ENCODE results near the gene FRMPD4.

Gene FRMPD4

GRCh38 chrX:12223650-12224049, 85.4 kb downstream of the FRMPD4 start:
- DNase-seq: no peak

- DNase-seq: no peak
Observed at GRCh38 chrX:12225107-12225506, 86.8 kb downstream of the FRMPD4 start.

DNA sequence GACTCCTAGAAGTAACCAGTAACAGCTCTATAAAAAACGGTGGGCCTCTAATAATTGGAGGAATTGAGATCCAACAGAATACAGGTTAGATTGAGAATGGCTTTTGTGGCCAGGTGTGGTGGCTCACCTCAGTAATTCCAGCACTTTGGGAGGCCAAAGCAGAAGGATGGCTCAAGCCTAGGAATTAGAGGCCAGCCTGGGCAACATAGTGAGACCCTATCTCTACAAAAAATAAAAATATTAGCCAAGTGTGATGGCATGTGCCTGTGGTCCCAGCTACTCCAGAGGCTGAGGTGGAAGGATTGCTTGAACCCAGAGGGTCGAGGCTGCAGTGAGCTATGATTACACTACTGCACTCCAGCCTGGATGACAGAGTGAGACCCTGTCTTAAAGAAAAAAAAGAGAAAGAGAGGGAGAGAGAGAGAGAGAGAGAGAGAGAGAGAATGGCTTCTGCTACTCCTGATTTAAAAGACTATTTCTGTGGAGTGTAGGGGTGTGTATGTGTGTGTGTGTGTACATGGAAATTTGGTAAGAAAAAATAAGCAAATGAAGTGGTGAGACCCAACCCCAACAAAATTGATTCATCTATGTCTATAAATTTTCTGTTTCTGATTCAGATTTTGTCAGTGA, 89.3 kb downstream of the FRMPD4 start:
- no peak for DNase-seq

GRCh38 chrX:12228862-12229261, 90.6 kb downstream of the FRMPD4 start:
- no peak for DNase-seq

GRCh38 chrX:12229986-12230385, 91.7 kb downstream of the FRMPD4 start:
- DNase-seq: no peak

- DNase-seq: no peak
Observed at GRCh38 chrX:12234534-12235329, 96.5 kb downstream of the FRMPD4 start.

DNA sequence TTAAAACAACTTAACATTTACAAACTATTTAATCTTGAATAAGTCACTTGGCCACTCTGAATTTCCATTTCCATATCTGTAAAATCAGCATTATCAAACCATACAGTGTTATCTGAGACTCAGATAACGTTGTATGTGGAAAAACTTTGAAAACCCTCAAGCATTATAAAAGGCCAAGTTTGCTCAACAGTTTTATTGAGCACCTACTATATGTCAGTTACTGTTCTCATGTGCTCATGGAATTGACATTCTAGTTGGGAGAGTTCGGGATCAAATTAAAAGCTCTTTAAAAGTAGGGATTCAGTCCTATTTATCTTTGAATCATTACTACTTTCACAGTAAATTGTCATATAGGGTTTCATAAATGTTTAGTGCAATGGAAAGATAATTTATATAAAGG, 97.9 kb downstream of the FRMPD4 start:
- no peak for DNase-seq

GRCh38 chrX:12237131-12237530, 98.9 kb downstream of the FRMPD4 start:
- no peak for DNase-seq

DNA sequence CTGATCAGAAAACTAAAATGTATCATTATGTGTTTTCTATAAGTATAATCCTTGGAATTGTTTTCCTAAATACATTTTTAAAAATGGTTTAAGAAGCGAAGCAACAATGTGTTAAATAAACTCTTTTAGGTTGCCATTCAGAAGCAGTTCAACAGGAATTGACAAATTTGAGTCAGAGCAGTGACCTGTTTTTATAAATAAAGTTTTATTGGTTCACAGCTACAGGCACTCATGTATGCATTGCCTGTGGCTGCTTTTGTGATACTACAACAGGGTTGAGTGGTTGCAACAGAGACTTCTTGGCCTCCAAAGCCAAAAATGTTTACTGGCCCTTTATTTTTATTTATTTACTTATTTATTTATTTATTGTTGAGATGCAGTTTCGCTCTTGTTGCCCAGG, 99.5 kb downstream of the FRMPD4 start:
- no peak for DNase-seq

DNA sequence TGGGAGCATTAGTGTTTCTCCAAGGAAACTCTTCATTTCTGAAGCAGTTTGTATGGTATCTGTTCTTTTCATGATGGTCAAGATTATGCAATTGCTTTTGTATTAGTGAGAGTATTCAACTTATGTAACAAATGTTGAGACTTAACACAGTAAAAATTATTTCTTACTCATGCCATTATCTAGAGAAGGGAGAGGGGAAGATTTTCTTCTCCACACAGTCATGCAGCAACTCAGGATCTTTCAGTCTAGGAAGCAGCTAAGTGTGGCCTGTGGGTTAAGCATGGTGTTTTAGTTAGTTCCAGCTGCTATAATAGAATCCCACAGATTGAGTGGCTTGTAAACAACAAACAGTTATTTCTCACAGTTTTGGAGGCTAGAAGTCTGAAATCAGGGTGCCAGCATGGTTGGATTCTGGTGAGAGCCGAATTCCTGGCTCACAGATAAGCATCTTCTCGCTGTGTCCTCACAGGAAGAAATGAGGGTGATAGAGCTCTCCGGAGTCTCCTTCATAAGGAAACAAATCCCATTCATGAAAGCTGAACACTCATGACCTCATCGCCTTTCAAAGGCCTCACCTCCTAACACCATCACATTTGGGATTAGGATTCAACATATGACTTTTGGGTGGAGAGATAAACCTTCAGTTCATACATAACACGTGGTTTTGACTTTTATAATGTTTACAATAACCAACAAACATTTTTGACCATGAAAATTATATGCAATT, 101.2 kb downstream of the FRMPD4 start:
- no peak for DNase-seq

DNA sequence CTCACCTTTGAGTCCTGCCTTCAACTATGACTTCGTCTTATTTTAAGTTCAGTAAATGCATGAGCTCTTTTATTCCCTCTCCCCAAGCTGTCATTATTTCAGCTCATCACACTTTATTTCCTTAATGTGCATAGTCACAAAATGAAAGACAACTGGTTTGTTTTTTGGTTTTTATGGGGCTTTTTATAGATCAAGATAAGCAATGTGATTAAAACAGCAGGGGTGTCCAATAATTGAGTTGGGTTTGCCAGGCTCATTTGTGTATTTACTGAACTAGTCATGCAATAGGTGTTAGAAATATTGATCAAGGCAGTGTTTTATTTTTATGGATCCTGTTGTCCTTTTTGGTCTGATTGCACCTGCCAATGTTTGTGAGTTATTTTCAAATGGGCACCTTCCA, 102.2 kb downstream of the FRMPD4 start:
- DNase-seq: no peak

DNA sequence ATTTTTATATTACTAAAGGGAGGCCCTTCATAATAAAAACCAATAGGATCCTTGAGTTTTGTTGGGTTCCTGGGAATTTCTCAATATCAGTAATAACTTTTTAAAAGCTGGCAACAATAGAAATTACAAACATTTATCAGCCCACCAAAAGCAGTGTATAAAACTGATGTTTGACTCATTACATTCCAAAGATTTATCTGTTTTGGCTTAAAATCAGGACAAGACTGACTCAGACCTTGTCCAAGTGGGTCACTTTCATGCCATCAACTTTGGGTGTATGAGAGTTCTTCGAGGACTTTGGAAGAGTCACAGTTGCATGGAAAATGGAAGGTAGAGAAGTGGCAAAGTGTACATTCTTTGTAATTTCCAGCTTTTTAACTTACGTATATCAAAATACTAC, 102.8 kb downstream of the FRMPD4 start:
- no peak for DNase-seq

DNA sequence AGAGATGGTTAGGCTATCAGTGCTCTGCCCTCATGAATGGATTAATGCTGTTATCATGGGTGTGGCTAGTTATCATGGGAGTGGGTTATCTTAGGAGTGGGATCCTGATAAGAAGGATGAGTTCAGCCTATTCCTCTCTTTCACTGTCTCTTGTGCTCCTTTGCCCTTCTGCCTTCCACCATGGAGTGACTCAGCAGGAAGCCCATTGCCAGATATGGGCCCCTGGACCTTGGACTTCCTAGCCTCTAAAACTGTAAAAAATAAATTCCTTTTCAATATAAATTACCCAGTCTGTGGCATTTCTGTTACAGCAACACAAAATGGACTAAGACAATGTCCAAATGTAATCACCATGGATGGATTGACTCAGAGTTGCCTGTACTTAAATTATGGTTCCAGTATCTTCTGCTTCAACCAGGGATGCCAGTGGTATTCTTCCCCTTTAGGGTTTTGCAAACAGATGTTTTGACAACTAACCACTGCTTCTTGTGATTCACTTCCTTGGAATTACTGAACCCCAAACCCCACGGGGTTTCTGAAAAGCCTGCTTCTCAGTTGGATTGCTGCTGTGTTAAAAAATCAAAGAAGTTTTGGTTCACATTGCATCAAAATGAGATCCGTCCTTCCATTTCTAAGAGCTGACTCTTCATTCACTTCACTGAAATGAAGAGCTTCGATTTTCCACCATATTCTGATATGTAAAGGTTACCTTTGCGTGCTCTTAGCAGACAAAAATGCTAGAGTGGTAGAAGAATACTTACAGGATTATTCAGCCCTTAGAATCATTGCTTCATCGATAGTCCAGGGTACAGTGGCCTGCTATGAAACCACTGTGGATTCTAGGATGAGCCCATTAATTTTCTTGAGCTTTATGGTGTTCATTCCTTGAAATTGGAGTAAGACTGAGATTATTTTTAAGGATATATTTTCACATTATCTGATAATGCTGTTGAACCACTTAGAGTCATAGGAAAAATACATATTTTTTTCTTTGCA, 107.7 kb downstream of the FRMPD4 start:
- no peak for DNase-seq

DNA sequence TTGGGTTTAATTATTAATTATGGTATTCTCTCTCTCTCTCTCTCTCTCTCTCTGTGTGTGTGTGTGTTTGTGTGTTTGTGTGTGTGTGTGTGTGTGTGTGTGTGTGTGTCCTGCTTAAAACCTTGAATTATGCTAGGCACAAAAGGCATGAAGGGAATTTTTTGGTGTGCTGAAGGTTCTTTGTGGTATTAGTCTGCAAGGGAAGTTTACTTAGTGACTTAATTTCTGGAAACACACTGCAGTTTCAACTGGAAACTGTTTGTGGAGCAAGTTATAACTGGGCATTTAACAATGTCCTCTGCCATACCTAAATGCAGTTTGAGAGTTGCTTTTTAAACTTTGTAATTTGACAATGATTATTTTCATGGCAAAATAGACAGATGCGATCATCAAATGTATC, 111.7 kb downstream of the FRMPD4 start:
- DNase-seq: no peak

GRCh38 chrX:12263211-12263610, 124.9 kb downstream of the FRMPD4 start:
- no peak for DNase-seq

DNA sequence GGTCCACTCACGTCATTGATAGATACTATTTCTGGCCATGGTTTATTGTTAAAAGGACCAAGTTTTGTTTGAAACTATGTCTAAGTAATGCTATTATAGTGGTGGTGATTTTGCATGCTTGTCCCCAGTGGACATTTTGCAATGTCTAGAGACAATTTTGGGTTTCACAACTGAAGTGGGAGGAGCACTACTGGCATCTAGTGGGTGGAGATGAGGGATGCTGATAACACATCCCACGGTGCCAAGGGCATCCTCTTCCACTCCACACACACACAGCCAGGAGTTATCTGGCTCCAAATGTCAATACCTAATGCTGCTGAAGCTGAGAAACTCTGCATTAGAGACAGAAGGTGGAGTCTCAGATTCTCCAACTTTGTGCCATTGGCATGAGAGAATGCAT, 131.2 kb downstream of the FRMPD4 start:
- DNase-seq: no peak

GRCh38 chrX:12278151-12278550, 139.9 kb downstream of the FRMPD4 start:
- no peak for DNase-seq

DNA sequence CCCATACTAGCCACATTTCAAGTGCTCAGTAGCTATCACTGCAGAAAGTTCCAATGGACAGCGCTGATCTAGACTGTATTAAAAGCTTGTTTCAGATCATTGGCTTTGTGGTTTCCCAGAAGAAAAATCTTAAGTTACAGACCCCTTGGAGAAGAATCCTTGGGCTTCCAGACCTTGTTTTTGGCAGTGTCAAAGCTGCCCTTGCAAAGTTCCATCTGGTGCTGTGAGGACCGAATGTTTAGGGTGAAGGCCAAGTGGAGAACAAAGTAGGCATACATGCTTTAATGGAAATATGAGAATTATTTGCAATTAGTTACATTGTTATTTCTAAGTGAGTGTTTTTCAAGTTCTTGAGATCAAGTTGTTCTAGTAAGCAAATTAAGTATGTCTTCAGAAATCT, 144.7 kb downstream of the FRMPD4 start:
- no peak for DNase-seq

- no peak for DNase-seq
Observed at GRCh38 chrX:12292996-12293765, 154.9 kb downstream of the FRMPD4 start.

- no peak for DNase-seq
Observed at GRCh38 chrX:12297353-12297752, 159.1 kb downstream of the FRMPD4 start.

- no peak for DNase-seq
Observed at GRCh38 chrX:12301288-12301687, 163.0 kb downstream of the FRMPD4 start.

GRCh38 chrX:12304261-12304660, 166.0 kb downstream of the FRMPD4 start:
- no peak for DNase-seq

All from NCI-H526 treated with DMSO at 0.1 percent for 48 hours (cell line).